Measurements from ENCODE around the gene CDCA5. TPM values are rescaled to one million over a fixed set of nuclear protein-coding genes. Genes with fewer than 3 reads are reported as not detected.
"Not testable (repeated sequence)": the region's sequence is repeated elsewhere in the genome, so short reads cannot be mapped to it uniquely, and the experiment has no call there.

The CDCA5 gene
- total RNA-seq, 1 experiment from 2014 or later = 72.1 TPM

GRCh38 chr11:65118891-65119669 lies 35.2 kb upstream of the CDCA5 start:
- BruUV-seq (replicated peaks); H3K9ac ChIP-seq (ENCODE audit: low read length); H3K4me3 ChIP-seq (replicated peaks in 1 of 2; ENCODE audit: low read depth in 1 of 2, low read length in 2 of 2); H3K27me3 ChIP-seq (ENCODE audit: insufficient read depth, low read length); H3K4me2 ChIP-seq (ENCODE audit: low read length); H2AFZ ChIP-seq (ENCODE audit: low read depth, low read length, poor library complexity, severe bottlenecking); RAD21 ChIA-PET (ENCODE audit: low non-redundant PET in 1 of 2, low total read pairs in 2 of 2, uncharacterized antibody in 2 of 2, unreplicated experiment in 2 of 2); ATAC-seq; H3K9me3 ChIP-seq (ENCODE audit: control insufficient read depth in 1 of 2, insufficient read depth in 1 of 2, low read depth in 1 of 2, low read length in 2 of 2); H3K9me2 ChIP-seq (ENCODE audit: insufficient read depth); CTCF ChIA-PET; DNase-seq (ENCODE audit: low read depth, low spot score); H4K20me1 ChIP-seq (ENCODE audit: insufficient read depth): not testable (repeated sequence)
- peaks cover 10 to 45% of the 10 kb centered on the region in 2 experiments for H3K36me3 ChIP-seq (ENCODE audit: control insufficient read depth in 1 of 2, insufficient read depth in 2 of 2, low read length in 2 of 2)
- peaks cover 69% of the 10 kb centered on the region for H3K79me2 ChIP-seq (ENCODE audit: insufficient read depth, low read length)
- peak; percentile 37; the same call in 1 of the 2 replicates for TF ChIP-seq POLR2AphosphoS5 (IDR thresholded peaks at IDR 0.05; ENCODE audit: low read depth, low read length)
- intact Hi-C loops (cut with micrococcal nuclease) = loop anchor here (5.0 to 10.0 kb wide), 3 partner anchors 107 to 332 kb away; partner anchors contain the start of genes ARL2 and ATG2A
- POLR2A ChIA-PET = interaction anchor here (1.7 kb wide), 1 partner anchor 16 kb away, joined by 5 read pairs; no protein-coding TSS in a partner anchor
- peaks cover 16 to 37% of the 10 kb centered on the region in 2 experiments; a peak in 3 of 4 replicates for H3K4me1 ChIP-seq (ENCODE audit: control insufficient read depth in 1 of 2, insufficient read depth in 2 of 2, low read length in 2 of 2)
- 0 out of 2 replicates have a peak overlapping the region, but pooled peaks have one; percentile 20 for H3K27ac ChIP-seq (ENCODE audit: low read depth, low read length)

DNA sequence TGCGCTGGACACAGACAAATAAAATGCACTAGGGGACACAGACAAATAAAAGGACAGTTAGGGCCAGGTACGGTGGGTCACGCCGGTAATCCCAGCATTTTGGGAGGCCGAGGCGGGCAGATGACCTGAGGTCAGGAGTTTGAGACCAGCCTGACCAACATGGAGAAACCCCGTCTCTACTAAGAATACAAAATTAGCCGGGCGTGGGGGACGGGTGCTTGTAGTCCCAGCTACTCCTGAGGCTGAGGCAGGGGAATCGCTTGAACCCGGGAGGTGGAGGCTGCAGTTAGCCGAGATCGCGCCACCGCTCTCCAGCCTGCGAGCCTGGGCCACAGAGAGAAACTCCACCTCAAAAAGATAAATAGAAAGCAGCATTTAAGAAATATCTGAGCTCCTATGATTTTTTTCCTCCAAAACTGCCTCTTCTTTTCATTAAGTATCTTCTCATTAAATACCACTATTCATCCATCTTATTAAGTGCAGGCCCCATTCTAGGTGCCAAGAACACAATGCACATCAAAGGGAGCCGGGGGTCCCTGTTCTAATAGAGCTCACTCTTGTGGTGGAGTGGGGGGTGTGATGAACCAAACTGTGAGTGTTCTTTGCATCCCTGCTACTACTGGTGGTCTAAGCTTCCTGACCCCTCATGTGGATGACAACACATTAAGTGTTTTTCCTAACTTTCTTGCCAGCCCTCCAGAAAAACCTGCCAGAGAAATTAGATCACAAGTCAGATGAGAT lies 34.4 kb upstream of the CDCA5 start:
- peaks cover 17 to 41% of the 10 kb centered on the region in 2 experiments; a peak in 3 of 4 replicates for H3K4me1 ChIP-seq (ENCODE audit: control insufficient read depth in 1 of 2, insufficient read depth in 2 of 2, low read length in 2 of 2)
- 0 out of 4 replicates have a peak overlapping the region, but pooled peaks of 1 of the 2 experiments have one; percentile 16 for H3K4me3 ChIP-seq (replicated peaks in 1 of 2; ENCODE audit: low read depth in 1 of 2, low read length in 2 of 2)
- H4K20me1 ChIP-seq (ENCODE audit: insufficient read depth) = no peaks in the 10 kb centered on the region; the same call in 1 of the 2 replicates
- intact Hi-C loops (cut with micrococcal nuclease) = loop anchor here (5.0 to 10.0 kb wide), 3 partner anchors 106 to 331 kb away; partner anchors contain the start of genes ARL2 and ATG2A
- peaks cover 60% of the 10 kb centered on the region for H3K79me2 ChIP-seq (ENCODE audit: insufficient read depth, low read length)
- no peak for ATAC-seq
- no peaks in the 10 kb centered on the region for H3K27me3 ChIP-seq (ENCODE audit: insufficient read depth, low read length)
- H2AFZ ChIP-seq (ENCODE audit: low read depth, low read length, poor library complexity, severe bottlenecking) = no peak overlapping the region
- RAD21 ChIA-PET (ENCODE audit: low non-redundant PET in 1 of 2, low total read pairs in 2 of 2, uncharacterized antibody in 2 of 2, unreplicated experiment in 2 of 2) = interaction anchor here in 1 of 2 experiments (0.7 kb wide), 1 partner anchor 204 kb away, joined by 3 read pairs; no protein-coding TSS in a partner anchor
- CTCF ChIA-PET = interaction anchor here (1.0 to 1.4 kb wide), 3 partner anchors 16 to 274 kb away, joined by 4 to 6 read pairs (median 4); partner anchors contain the start of genes CDC42BPG and SYVN1
- H3K9me2 ChIP-seq (ENCODE audit: insufficient read depth) = no peaks in the 10 kb centered on the region
- peaks cover 10 to 43% of the 10 kb centered on the region in 2 experiments for H3K36me3 ChIP-seq (ENCODE audit: control insufficient read depth in 1 of 2, insufficient read depth in 2 of 2, low read length in 2 of 2)
- POLR2A ChIA-PET = interaction anchor here (1.0 to 1.7 kb wide), 3 partner anchors 17 to 112 kb away, joined by 3 to 5 read pairs (median 3); partner anchors contain the start of gene SPDYC
- TF ChIP-seq POLR2A (IDR thresholded peaks at IDR 0.05; ENCODE audit: borderline replicate concordance, extremely low read depth, insufficient read depth, insufficient read length) (no peak), YY1 (IDR thresholded peaks at IDR 0.05; ENCODE audit: extremely low read depth, insufficient replicate concordance, low read depth, low read length) (no peak), SRF (IDR thresholded peaks at IDR 0.05; ENCODE audit: low read depth) (no peak)
- no peaks in the 10 kb centered on the region for H3K9me3 ChIP-seq (ENCODE audit: control insufficient read depth in 1 of 2, insufficient read depth in 1 of 2, low read depth in 1 of 2, low read length in 2 of 2)
- no TSS peak for BruUV-seq (replicated peaks)
- no peak for DNase-seq (ENCODE audit: low read depth, low spot score)
- peak overlapping the region; percentile 20; the same call in 1 of the 2 replicates for H3K27ac ChIP-seq (ENCODE audit: low read depth, low read length)
- H3K4me2 ChIP-seq (ENCODE audit: low read length) = peak overlapping the region; percentile 25; the same call in 1 of the 2 replicates
- no peak overlapping the region for H3K9ac ChIP-seq (ENCODE audit: low read length)
